Skin of body (tissue), 2 donors: ENCODE data around the gene LMOD3. TPM values are rescaled to one million over a fixed set of nuclear protein-coding genes. Genes with fewer than 3 reads are reported as not detected.

Source experiments
- DNase-seq: peaks from one replicate; lab custom pipeline; 2025; lab: John Stamatoyannopoulos, UW
- total RNA-seq: library from RNA; depleted of rRNA; stranded (reverse); fragments of >200 nt; gene quantifications from one replicate; pipeline ENCODE4 v1.2.3, GENCODE V29; 2014

LMOD3 gene
- total RNA-seq, 1 donor from 2014 or later: 8.9 TPM

DNA sequence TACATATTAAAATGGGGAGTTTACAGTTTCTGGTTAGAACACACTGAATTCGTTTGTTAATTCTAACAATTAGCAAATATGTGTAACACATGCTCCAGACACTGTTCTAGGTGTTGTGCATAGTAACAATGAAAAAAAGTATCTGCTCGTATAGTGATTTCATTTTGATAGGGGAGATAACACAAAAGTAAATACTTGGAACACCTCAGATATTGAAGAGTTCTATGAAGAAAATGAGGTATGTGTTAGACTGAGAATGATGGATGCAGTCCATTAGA, 63.5 kb downstream of the LMOD3 start:
- no peak for DNase-seq

DNA sequence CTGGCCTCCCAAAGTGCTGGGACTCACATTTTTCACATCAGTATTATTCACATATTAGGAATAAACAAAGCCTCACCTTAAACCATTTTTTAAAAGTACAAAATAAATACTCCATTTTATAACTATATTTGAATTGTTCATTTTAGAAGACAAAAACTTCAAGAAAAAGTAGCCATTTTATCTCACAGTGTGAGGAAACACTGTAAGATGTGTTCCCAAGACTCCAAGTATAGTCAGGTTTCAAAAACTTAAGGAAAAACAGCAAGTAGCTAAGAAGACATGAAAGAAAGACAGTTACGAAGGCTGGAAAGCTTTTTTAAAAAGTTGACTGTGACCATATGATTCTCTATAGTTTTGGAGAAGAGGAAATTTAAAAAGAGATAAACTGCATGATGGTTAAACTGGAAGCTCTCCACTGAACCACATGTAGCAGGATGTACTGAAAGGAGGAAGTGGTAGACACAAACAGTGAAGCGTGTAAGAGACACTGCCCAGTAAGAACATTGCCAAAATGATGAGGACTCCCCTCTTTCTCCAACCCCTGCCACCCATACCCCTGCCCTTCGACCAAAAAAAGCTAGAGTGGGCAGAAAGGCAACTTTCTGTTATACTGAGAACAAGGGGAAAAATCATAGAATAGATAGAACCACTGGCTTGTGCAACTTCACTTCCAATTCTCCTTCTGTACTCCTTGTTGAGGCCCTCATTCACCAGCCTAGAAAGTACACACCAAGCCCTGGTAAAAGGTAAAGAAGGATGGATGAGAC, 64.0 kb downstream of the LMOD3 start:
- no peak for DNase-seq

Other genes starting within 250 kb of the LMOD3 start
- gene TAFA4, start 190.0 kb downstream of the LMOD3 start, total RNA-seq: not detected
- 18.2 TPM for gene EOGT, start 108.9 kb downstream of the LMOD3 start, total RNA-seq
- 38.2 TPM for gene TMF1, start 70.3 kb downstream of the LMOD3 start, total RNA-seq
- 74.8 TPM for gene UBA3, start 42.2 kb downstream of the LMOD3 start, total RNA-seq
- 72.7 TPM for gene ARL6IP5, start 37.7 kb downstream of the LMOD3 start, total RNA-seq